Stimulated activated CD8-positive, alpha-beta memory T cell treated with anti-CD3 and anti-CD28 coated beads, Interleukin-15, amount 100 ng/mL, for 1 hour (primary cell): ENCODE data around the gene LRIG3.

Experiments
- DNase-seq: peaks from one replicate; pipeline ENCODE4 v3.0.0-alpha.2; 2020; ENCODE audit warnings: low read depth

LRIG3 gene

DNA sequence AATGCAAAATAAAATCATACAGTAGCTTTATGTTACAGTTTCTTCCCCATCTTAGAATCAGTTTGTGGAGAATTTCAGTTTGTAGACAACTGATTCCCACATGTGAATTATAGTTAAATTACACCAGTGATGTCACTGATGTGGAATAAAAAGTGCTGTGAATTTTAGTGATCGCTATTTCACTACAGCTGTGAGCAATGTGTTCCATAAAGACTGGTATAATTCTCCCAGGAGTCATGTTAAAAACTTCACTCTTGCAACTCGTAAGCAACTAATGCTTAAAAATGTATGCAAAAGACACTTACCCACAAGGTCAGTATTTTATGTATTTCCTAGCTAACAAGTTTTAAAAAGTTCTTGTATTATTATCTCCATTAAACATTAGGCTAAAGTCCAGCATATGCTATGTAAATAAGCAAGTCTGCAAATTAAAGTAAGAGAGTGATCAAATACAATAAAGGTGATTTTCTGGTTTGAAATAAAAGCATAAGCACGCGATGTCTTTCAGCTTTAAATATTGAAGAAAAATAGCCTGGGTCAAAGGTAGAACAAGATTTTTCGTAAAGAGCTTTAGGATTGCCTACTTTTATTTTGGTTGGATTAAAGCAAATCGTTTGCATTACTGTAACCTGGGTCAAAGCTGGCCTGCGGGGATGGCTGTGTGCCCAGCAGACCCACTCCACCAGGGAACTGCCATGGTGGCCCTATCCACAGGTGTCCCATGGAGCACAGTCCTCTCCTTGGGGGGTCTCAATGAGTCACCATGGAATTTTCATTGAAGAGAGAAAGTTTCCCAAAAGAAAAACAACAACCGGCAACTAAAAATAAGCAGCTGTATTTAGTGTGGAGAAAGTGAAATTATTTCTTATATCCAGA lies 12.7 kb upstream of the LRIG3 start:
- no peak for DNase-seq

DNA sequence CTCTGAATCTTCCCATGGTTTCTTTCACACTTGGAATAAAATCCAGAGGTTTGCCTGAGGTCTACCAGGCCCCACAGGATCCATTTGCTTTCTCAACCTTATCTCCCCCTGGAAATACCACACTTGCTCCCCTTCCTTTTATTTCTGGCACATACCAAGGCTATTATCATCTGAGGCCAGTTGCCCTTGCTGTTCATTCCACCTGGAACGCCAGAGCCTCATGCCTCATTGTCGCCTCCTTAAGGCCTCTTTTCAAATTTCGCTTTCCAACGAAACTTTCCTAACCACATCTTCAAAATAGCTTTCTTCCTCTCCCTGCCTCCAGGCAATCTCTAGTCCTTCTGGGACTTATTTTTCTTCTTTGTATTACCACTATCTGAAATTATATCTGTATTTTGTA lies 11.2 kb upstream of the LRIG3 start:
- DNase-seq = no peak

DNA sequence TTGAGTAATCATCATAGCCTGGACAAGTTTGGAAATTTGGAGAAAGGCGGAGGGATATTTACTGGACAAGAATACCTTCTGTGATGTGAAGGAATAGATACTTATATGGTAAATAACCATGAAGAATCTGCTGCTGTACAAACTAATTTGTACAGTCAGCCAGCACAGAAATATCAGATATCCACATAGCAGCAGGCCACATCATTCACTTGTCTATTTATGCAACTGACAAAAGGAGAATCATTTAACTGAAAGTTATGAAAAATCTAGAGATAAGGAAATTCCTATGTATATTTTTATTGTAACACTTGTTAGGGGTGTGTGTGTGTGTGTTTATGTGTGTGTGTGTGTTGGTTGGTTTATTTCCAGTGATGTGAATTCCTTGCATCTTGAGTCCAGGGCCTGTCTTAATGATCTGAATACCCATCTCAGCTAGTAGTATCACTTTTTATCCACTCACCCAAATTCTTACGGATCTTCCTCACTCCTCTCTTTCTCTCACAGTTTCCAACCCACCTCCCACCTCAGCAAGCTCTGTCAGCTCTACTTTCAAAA lies 10.5 kb upstream of the LRIG3 start:
- no peak for DNase-seq

DNA sequence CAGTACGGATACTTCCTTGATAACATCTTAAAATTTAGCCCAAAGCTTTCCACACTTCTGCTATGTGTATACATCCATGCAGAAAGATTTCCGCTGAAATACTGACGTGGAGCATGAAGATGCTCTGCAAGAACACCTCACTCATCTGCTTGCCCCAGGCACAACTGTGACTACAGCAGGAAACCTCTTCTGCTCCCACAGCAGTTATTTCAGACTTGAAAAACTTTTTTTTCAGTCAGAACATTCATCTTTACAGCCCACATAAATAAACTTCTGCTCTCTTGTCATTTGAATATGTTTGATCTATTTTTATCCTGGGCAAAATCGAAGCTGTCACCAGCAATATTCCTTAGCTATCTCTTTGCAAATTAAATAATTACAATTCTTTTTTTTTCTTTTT lies 6.8 kb upstream of the LRIG3 start:
- no peak for DNase-seq

DNA sequence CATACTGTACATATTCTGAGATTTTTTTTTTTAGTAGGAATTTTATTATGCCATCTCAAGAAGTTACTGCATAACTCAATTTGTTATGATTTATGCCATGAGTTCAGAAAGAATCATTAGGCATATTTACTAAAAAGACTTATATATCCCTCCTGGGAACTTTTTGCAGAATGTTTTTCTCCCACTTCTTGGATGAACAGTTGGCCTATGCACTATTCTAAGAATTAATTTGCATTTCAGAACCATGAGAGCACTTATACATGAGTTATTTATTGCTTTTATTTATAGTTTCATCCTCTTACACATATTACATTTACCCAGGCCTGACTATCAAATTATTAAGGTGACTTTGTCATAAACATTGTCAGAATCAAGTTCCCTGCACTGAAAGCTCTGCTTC lies 6.3 kb upstream of the LRIG3 start:
- no peak for DNase-seq

DNA sequence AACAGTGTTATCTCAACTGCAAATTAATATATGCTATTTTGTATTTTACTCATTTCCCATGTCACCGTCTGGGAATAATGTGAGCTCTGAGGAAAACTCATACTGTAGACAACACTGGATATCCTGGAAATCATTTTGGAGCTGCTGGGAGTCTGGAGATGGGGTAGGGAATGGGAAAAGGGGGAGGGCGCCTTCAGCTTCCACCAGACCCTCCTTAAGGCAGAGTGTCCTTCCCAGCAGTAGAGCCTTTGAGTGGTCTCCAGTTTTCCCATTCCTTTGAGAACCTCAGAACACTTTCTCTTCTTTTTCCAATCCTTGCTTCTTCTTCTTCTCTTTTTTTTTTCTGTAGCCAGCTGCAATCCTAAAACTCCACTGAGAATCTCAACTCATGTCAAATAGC lies 5.4 kb upstream of the LRIG3 start:
- no peak for DNase-seq

DNA sequence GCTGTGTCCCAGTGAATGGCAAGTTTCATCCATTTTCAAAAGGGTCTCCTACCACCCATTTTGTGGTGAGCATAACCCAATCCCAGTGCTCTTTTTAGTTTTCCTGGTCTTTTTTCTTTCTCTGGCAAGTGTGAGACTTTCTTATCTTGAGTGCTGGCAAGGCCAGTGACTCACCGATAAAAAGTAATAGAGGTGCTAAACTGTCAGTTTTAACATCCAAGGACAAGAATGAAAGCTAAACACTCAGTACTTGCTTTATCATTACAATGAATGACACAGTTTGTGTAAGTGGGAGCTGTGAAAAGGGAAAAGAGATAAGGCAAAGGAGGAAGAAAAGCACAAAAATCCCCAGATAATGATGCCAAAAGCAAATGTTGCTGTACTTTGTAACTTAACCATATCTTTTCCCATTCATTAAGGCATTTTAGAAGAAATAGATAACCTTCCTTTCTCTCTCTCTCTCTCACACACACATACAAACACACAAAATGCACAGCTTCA lies 4.9 kb upstream of the LRIG3 start:
- no peak for DNase-seq

DNA sequence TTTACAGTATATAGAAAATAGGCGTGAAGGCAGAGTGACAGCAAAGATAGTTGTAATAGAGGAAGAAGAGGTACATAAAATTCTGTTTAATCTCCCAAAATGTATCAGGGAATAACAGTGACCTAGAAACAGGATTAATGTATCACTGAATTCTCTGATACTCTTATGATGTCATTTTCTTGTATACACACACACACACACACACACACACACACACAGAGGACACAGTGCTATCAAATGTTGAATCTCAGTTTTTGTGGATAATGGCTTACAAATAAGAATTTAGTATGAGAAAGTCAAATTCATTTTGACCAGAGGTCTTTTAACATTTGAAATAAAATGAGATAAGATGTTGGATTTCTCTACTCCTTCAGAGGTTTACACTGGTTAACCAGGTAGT lies 4.3 kb upstream of the LRIG3 start:
- DNase-seq = no peak

DNA sequence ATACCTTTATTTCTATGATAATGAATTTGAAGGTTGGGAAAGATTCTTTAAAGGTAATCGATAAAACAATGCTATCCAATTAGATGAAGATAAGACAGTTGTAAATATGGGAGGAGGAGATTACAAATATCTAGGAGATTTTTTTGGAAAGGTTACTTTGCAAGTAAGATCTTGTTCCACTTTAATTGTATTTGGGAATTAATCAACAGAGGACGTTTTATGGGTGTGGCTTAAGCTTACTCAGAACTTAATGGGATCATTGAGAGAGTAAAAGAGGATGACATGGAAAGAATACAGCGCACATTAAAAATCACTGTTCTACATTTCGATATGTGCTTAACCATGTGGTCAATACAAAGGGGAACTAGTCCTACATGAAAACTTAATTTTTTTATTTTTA lies 3.5 kb upstream of the LRIG3 start:
- DNase-seq = no peak

DNA sequence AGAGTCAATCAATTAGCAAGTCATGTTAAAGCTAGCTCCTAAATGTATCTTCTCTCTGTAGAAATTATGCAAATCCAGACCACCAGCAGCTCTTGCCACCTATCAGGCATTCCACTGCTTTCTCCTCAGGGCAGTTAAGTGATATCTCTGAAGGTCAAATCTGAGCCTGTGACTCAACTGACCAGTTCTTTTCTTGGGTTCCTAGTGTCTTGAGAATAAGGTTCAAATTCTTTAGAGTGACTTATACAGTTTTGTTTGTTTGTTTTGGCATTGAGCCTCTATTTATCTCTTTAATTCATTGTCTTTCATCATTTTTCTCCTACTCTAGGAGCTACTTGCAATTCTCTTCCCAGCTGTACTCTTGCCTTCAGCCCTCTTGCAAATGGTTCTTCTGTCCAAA lies 2.5 kb upstream of the LRIG3 start:
- no peak for DNase-seq

DNA sequence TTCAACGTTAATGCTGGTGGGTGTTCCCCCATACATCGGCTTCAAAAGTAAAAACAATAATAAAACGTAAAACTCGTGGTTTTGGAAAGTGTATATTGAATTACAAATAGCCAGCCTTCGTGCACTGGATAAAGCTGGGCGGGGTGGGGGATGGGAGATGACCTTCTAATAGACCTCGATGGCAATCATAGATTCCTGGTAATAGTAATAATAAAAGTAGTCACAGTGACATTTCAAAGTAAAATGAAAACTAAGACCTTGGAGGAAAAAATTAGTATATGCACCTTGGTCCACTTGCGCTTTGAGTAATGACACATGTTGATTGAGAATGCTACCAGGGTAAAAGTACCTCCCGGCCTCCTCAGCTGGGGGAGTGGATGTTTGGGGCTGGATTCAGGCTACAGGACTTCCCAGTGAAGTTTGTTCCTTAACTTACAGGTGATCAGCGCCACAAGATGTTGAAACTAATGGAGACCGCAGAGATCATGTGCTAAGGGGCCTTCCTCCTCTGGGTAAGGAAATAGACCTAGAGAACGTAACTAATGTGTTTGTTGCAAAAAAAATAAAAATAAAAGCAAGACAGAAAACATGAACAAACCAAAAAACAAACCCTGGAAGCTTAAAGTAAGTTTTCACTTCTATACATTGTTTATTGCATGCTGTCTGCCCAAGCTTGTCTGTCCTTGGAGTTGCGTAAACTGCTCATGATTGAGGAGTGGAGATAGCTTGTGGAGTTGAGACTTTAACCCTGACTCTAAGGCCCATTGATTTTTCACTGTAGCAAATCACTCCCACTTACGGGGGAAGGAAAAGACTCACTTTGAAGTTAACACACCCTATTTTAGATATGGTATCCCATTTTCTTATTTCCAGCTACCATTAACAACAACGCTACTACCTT lies 907 bp upstream of the LRIG3 start:
- no peak for DNase-seq

DNA sequence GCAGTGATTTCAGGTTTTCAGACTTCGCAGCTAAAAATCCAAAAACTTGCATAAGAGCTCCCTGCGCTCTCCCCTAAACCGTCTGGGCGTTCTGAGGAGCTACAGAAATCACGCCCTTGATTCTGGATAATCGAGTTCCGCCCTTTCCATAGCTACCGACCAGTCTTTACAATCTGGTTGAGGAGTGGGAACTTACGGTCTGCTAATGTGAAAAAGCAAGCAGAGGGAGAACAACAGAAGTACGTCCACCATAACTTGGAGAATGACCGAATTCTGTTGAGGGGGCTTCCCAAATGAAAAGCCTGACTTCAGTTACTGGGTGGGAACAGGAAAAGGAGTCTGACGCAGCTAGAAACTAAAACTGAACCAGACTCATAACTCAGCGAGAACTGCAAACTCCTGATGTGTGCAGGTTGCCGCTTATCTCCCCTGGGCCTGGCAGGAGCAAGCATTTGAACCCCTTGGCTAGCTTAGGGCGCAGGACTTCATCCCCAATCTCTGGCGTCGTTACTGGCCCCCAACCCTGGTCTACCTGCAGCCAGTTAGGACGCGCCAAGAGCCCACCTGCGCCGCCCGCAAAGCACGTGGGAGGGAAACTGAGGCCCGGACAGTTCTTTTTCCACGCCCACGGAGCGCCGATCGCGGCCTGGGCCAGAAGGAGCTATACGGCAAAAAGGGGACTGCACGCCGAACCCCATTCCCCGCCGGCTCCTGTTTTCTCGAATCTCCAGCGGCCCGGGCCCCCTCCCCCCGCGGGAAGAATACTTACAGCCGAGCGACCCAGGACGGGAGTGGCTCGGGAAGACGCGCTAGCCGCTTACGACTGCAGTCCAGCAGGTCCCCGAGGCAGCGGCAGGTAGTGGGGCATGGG lies 838 bp downstream of the LRIG3 start:
- DNase-seq = no peak

DNA sequence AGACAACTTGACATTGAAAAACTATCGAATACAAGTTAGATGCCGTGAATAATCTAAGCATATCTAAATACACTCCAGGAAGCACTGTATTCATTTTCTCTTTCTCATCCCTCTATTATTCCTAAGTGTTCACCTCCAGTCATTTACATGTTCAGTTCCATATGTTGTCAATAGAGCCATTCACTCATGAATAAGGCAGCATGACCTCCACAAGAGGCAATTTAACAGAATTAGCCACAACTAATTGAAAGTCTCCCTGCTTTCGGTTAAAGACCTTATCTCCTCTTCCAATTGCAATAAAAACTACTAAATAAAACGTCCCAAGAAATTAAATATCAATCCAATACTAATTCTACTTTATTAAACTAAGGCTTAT lies 1.8 kb downstream of the LRIG3 start:
- no peak for DNase-seq

DNA sequence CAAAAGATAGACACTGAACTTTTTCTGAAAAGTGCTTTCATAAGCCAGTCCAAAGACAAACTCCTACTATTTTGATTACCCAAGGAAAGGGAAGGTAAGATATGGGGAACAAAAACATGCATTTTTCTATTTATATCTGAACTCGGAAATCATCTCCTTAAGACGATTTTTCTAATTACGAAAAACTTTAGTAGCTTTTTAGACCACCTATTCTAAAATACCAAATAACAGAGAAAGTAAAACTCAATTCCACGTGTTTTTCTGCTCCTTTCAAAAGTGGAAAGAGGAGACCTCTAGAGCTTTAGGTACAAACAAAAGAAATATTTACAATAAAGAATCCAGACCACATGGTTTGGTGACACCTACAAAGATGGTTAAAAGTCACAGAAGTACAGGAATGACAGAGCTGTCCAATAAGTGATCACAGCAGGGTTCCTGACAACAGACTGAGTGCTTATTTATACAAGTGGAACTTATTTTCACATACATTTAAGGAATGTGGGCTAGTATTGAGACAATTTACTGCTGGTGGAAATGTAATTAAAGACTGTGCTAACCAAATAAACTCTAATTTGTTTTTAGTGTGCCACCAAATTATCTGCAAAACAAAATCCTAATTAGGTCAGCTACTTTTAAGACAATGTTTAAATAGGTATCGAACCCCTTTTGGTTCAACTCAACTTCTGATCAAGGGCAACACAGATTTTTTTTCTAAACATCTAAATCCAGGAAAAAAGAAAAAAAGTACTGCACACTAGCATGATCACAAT lies 2.4 kb downstream of the LRIG3 start:
- DNase-seq = no peak

DNA sequence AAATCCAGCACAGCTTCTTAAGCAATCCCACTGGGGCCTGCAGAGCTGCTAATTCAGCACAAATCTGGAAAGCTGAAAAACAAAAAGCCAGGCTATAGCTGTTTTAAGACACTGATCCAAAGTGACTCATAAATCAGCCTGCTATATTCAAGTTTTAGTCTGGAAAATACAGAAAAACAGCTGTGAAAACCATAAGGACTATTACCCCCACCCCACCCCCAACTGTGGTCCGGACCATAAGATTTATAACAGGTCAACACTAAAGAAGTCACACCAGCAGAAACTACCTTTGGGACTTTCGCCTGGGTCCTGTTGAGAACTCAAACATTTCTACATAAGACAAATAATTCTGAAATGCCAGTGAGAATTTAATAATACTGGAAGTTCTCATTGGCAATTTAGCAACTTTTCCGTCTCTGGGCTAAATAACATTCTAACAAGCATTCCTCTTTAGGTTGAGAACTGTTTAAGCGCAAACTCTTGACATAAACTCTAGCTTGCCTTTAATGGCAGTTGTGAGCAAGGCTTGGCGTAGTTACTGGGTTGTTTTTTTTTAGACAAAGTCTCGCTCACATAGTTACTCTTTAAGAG lies 3.3 kb downstream of the LRIG3 start:
- no peak for DNase-seq

DNA sequence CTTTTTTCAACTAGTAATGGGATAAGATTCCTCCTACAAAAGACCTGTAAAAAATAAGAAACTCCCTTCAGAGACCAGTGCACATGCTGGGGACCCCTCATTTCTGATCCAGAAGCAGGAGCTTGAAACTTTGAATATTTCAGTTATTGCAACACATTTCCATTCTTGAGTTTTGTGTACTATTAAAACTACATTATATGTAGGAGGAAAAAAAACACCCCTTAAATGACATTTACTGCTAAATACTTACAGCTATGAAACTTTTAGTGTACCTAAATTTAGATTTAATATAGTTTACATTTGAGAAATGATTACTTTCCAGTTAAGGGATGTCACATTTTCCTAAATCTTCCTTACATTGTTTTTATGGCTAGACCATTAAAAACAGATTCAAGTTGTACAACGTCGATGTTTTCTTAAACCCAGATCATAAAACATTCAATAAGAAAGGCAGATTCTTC lies 4.1 kb downstream of the LRIG3 start:
- no peak for DNase-seq

DNA sequence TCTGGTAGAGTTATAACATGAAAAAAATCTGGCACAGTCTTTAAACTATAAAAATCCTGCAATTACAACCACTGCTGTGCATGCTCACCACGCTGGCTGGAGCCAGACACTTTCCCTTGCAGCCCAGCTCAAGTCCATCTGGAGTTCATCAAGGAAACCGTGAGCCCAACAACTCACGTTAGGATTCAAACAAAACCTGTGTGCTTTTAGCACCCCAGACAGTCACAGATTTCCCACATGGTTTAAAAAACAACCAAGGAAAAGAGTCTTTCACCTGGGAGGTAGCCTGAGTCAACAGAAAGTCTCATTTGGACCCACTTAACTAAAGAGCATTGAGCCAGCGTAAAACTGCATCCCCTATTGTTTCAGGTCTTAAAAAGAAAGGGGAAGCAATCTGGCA lies 4.7 kb downstream of the LRIG3 start:
- no peak for DNase-seq

DNA sequence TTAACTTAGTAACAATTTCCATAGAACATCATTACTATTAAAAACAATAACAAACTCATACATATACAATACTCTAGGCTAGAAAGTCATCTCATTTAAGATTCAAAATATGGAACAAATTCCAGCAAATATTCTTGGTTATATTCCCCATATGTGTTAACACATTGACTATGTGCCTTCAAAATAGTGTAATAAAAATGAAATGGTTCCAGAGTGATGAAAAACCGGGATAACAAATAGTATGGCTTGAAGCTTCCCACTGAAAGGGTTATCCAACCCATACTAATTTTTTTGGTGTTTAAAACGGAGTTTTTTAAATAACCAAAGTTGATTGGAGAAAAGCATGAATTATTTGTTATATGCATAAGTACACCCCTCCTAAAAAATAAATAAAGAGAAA lies 5.3 kb downstream of the LRIG3 start:
- no peak for DNase-seq

DNA sequence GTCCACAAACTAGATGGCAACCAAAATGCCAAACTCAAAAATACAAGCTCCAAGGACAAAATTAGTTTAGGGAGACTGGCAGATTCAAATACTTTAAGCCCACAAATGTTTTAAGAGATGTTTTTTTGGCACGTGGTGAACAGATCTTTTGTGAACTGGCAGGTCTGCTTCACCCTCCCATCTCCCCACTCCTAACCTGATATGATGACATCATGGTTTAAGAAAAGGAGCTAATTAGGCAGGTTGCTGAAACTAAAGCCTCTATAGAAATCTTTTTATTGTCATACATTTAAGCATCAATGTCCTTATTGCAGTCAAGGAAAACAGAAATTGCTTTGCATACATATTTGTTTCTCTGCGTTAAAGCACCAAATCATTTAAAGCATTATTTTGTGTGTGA lies 5.8 kb downstream of the LRIG3 start:
- no peak for DNase-seq

DNA sequence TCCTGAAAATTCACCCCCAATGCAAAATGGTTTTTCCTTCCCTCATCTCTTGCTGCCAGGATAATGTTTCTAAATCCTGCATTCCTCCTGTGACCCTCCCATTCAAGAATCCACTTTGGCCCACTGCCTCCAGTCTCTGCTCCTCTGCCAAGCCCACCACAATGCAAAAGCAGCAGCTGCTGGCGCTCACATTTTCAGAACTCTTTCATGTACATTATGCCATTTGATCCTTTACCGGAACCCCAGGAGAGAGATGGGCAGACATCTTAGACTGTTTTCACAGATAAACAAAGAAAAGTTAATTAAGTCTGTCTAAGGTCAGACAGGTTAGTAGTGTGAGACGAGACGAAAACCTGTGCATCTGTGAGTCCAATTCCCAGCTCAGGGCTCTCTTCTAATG lies 12.9 kb downstream of the LRIG3 start:
- DNase-seq = no peak

DNA sequence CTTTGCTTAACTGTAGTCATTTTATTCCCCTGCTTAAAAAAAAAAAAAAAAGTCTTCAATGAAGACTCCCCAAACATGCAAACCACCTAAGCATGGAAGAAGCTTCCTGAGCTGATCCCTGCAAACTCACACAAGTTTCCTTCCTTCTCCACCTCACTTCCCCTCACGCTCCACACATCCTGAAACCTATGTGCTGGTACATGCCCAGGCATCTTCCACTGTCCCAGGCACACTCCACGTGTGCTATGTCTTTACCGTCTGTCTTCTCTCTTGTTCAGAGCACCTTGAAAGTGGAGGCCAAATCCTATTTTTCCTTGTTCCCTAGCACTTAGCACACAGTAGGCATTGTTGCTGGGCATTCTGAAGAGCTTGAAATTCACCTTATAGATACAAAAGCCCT lies 13.4 kb downstream of the LRIG3 start:
- no peak for DNase-seq
